CD14-positive monocyte (primary cell): Measurements from ENCODE around the gene PLBD2. TPM values are rescaled to one million over a fixed set of nuclear protein-coding genes. Genes with fewer than 3 reads are reported as not detected.
"Not testable (repeated sequence)": the region's sequence is repeated elsewhere in the genome, so short reads cannot be mapped to it uniquely, and the experiment has no call there.

ENCODE experiments used
- DNase-seq, 3 donors: peaks; one replicate each; pipeline ENCODE4 v3.0.0-alpha.2; 2011 to 2022
- H2AFZ ChIP-seq: 2 replicates; pipeline ENCODE4 v1.6.0; 2012; ENCODE audit warnings: mild to moderate bottlenecking, low read depth, low read length, inconsistent platforms; ENCODE audit not compliant: insufficient read depth, poor library complexity, severe bottlenecking
- H3K27ac ChIP-seq, 2 donors: 1 replicate in 1 of 2; 2 replicates in 1 of 2; pipeline ENCODE4 v1.5.1; 2012 to 2013; ENCODE audit warnings: low read length in 2 of 2, control low read depth in 1 of 2, inconsistent platforms in 1 of 2, low read depth in 1 of 2, mild to moderate bottlenecking in 1 of 2
- H3K27me3 ChIP-seq, 2 donors: one replicate each; pipeline versions ENCODE4 v1.6.0 to v1.6.1; 2011 to 2013; ENCODE audit warnings: low read length in 2 of 2; ENCODE audit not compliant: control insufficient read depth in 2 of 2, insufficient read depth in 2 of 2
- H3K36me3 ChIP-seq, 2 donors: replicated peaks in 1 of 2; 1 replicate in 1 of 2; 2 replicates in 1 of 2; pipeline versions ENCODE4 v1.5.1 to v1.6.1; 2012 to 2013; ENCODE audit warnings: low read length in 2 of 2, control low read depth in 1 of 2, inconsistent platforms in 1 of 2, mild to moderate bottlenecking in 1 of 2; ENCODE audit not compliant: insufficient read depth in 2 of 2, control insufficient read depth in 1 of 2
- H3K4me1 ChIP-seq, 2 donors: 1 replicate in 1 of 2; 2 replicates in 1 of 2; pipeline versions ENCODE4 v1.5.1 to v1.6.1; 2012 to 2013; ENCODE audit warnings: low read length in 2 of 2, control low read depth in 1 of 2, inconsistent platforms in 1 of 2, mild to moderate bottlenecking in 1 of 2, moderate library complexity in 1 of 2; ENCODE audit not compliant: insufficient read depth in 2 of 2, control insufficient read depth in 1 of 2
- H3K4me2 ChIP-seq: replicated peaks from 2 replicates; pipeline ENCODE3; 2012; ENCODE audit warnings: low read length, moderate library complexity, mild to moderate bottlenecking; ENCODE audit not compliant: poor library complexity, severe bottlenecking; ENCODE audit errors: extremely low read depth
- H3K4me3 ChIP-seq, 3 experiments: fragments of 200-600 bp in 1 of 3; sonication (generic) in 1 of 3; replicated peaks in 1 of 3; 1 replicate in 2 of 3; 2 replicates in 1 of 3; pipeline ENCODE4 v1.5.1; 2011 to 2013; ENCODE audit warnings: low read length in 3 of 3, mild to moderate bottlenecking in 3 of 3, control low read depth in 2 of 3, low read depth in 2 of 3, inconsistent platforms in 1 of 3, moderate library complexity in 1 of 3
- H3K79me2 ChIP-seq: 2 replicates; pipeline ENCODE4 v1.6.0; 2012; ENCODE audit warnings: mild to moderate bottlenecking, control low read depth, inconsistent platforms, low read length, moderate library complexity; ENCODE audit not compliant: insufficient read depth
- H3K9ac ChIP-seq: 2 replicates; pipeline ENCODE4 v1.6.0; 2017; ENCODE audit warnings: low read length, mild to moderate bottlenecking; ENCODE audit not compliant: insufficient read depth, poor library complexity, severe bottlenecking
- H3K9me3 ChIP-seq, 2 donors: replicated peaks in 1 of 2; 1 replicate in 1 of 2; 2 replicates in 1 of 2; pipeline versions ENCODE4 v1.5.1 to v1.6.1; 2012 to 2013; ENCODE audit warnings: low read length in 2 of 2, control low read depth in 1 of 2; ENCODE audit not compliant: control insufficient read depth in 1 of 2, insufficient read depth in 1 of 2
- H4K20me1 ChIP-seq: 2 replicates; pipeline ENCODE4 v1.6.0; 2012; ENCODE audit warnings: mild to moderate bottlenecking, low read length, control low read depth, moderate library complexity; ENCODE audit not compliant: insufficient read depth
- H3K27ac Mint-ChIP-seq, 7 donors: one replicate each; pipeline ENCODE4 v1.8.0; 2020; ENCODE audit warnings: mild to moderate bottlenecking in 7 of 7, mixed read lengths in 7 of 7, moderate library complexity in 6 of 7, inconsistent platforms in 2 of 7
- H3K27me3 Mint-ChIP-seq, 3 donors: one replicate each; pipeline ENCODE4 v1.8.0; 2021 to 2022; ENCODE audit warnings: low read depth in 3 of 3, mild to moderate bottlenecking in 3 of 3, mixed read lengths in 3 of 3, moderate library complexity in 3 of 3, inconsistent platforms in 1 of 3
- H3K36me3 Mint-ChIP-seq, 2 donors: one replicate each; pipeline ENCODE4 v1.8.0; 2020; ENCODE audit warnings: mixed read lengths in 2 of 2, inconsistent platforms in 1 of 2, mild to moderate bottlenecking in 1 of 2
- H3K4me1 Mint-ChIP-seq: one replicate; pipeline ENCODE4 v1.8.0; 2020; ENCODE audit warnings: mild to moderate bottlenecking, mixed read lengths
- H3K4me3 Mint-ChIP-seq, 2 donors: one replicate each; pipeline ENCODE4 v1.8.0; 2020; ENCODE audit warnings: mild to moderate bottlenecking in 2 of 2, mixed read lengths in 2 of 2, moderate library complexity in 1 of 2
- H3K9me3 Mint-ChIP-seq, 7 donors: one replicate each; pipeline ENCODE4 v1.8.0; 2020 to 2022; ENCODE audit warnings: mixed read lengths in 7 of 7, mild to moderate bottlenecking in 6 of 7, moderate library complexity in 6 of 7, inconsistent platforms in 2 of 7
- WGBS: methylation state at CpG from one replicate; pipeline ENCODE4 v1.1.5; 2013; ENCODE audit warnings: missing lambda C conversion rate; ENCODE audit not compliant: insufficient coverage; 5-methylcytosine and 5-hydroxymethylcytosine counted together
- intact Hi-C, 2 donors: fragments of 100-400 bp; cut with micrococcal nuclease; formaldehyde crosslinking; loops; one replicate each; pipeline versions ENCODE4 v1.15.0 to v1.15.1; 2023
- polyA plus RNA-seq, 3 donors: library from polyadenylated mRNA; depleted of rRNA in 1 of 3; unstranded in 2 of 3; stranded (reverse) in 1 of 3; fragments of 300-500 nt in 2 of 3; fragments of >200 nt in 1 of 3; fragmentation: Illumina TruSeq in 2 of 3; gene quantifications; 1 replicate in 2 of 3; 2 replicates in 1 of 3; pipeline ENCODE4 v1.2.3, GENCODE V29; 2012 to 2021
- TF ChIP-seq, protein P1 (sequence below): fragments of 200-600 bp; IDR thresholded peaks from one replicate; pipeline ENCODE4 v1.8.0; 2022; ENCODE audit warnings: antibody characterized with exemption, mild to moderate bottlenecking

PLBD2 gene
- polyA plus RNA-seq, 3 donors, result 8.5 to 12.4 (median 8.8) TPM

- Mint-ChIP-seq H3K27ac (peak overlapping the region in 1 of 7 donors; percentile 1), H3K27me3 (peaks cover 6 to 12% (median 6%) of the 10 kb centered on the region in 3 donors), H3K4me1 (peaks cover 16% of the 10 kb centered on the region), H3K4me3 (peak overlapping the region in 1 of 2 donors; percentile 5), H3K36me3 (no peaks in the 10 kb centered on the region), H3K9me3 (peaks cover 0 to 8% (median 0%) of the 10 kb centered on the region in 7 donors)
- H3K79me2 ChIP-seq, result no peaks in the 10 kb centered on the region
- H4K20me1 ChIP-seq, result no peaks in the 10 kb centered on the region
- H3K9me3 ChIP-seq, result no peaks in the 10 kb centered on the region
- H3K4me2 ChIP-seq, result no peak overlapping the region
- no peak for DNase-seq
- H3K27ac ChIP-seq, result no peak overlapping the region
- no peaks in the 10 kb centered on the region for H3K36me3 ChIP-seq
- intact Hi-C loops, result no loop called here
- no peaks in the 10 kb centered on the region for H3K27me3 ChIP-seq
- peaks cover 0 to 6% of the 10 kb centered on the region in 2 donors for H3K4me1 ChIP-seq
- no peak overlapping the region for H3K9ac ChIP-seq
- H2AFZ ChIP-seq, result no peak overlapping the region
- TF ChIP-seq, protein P1, sequence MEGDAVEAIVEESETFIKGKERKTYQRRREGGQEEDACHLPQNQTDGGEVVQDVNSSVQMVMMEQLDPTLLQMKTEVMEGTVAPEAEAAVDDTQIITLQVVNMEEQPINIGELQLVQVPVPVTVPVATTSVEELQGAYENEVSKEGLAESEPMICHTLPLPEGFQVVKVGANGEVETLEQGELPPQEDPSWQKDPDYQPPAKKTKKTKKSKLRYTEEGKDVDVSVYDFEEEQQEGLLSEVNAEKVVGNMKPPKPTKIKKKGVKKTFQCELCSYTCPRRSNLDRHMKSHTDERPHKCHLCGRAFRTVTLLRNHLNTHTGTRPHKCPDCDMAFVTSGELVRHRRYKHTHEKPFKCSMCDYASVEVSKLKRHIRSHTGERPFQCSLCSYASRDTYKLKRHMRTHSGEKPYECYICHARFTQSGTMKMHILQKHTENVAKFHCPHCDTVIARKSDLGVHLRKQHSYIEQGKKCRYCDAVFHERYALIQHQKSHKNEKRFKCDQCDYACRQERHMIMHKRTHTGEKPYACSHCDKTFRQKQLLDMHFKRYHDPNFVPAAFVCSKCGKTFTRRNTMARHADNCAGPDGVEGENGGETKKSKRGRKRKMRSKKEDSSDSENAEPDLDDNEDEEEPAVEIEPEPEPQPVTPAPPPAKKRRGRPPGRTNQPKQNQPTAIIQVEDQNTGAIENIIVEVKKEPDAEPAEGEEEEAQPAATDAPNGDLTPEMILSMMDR, result no peak
- no peak overlapping the region for H3K4me3 ChIP-seq
Measured at GRCh38 chr12:113351089-113351488, 7.3 kb upstream of the PLBD2 start.

DNA sequence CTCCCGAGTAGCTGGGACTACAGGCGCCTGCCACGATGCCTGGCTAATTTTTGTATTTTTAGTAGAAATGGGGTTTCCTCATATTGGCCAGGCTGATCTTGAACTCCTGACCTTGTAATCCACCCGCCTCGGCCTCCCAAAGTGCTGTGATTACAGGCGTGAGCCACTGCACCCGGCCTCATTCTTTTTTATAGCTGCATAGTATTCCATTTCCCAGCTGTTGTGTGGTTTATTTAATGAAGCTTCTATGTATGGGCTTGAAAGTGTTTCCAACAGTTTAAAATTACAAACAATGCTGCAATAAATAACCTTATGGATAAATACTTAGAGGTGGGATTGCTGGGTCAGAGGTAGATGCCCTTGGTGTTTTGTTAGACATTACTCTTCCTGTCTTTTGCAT lies 4.2 kb upstream of the PLBD2 start:
- H3K36me3 ChIP-seq, H3K9me3 ChIP-seq, H2AFZ ChIP-seq, H3K4me3 ChIP-seq, intact Hi-C loops, H3K4me1 ChIP-seq, H3K27me3 ChIP-seq, H3K4me2 ChIP-seq, H3K4me3 Mint-ChIP-seq, H3K36me3 Mint-ChIP-seq, H3K9me3 Mint-ChIP-seq, H3K79me2 ChIP-seq, H3K27me3 Mint-ChIP-seq, H4K20me1 ChIP-seq, H3K27ac ChIP-seq, DNase-seq, H3K27ac Mint-ChIP-seq, H3K9ac ChIP-seq: not testable (repeated sequence)
- peaks cover 14% of the 10 kb centered on the region for H3K4me1 Mint-ChIP-seq
- WGBS, result no CpG with 5 or more reads among the region's 7 CpGs
